ENCODE measurements around the gene RAMP3.

RAMP3 gene

DNA sequence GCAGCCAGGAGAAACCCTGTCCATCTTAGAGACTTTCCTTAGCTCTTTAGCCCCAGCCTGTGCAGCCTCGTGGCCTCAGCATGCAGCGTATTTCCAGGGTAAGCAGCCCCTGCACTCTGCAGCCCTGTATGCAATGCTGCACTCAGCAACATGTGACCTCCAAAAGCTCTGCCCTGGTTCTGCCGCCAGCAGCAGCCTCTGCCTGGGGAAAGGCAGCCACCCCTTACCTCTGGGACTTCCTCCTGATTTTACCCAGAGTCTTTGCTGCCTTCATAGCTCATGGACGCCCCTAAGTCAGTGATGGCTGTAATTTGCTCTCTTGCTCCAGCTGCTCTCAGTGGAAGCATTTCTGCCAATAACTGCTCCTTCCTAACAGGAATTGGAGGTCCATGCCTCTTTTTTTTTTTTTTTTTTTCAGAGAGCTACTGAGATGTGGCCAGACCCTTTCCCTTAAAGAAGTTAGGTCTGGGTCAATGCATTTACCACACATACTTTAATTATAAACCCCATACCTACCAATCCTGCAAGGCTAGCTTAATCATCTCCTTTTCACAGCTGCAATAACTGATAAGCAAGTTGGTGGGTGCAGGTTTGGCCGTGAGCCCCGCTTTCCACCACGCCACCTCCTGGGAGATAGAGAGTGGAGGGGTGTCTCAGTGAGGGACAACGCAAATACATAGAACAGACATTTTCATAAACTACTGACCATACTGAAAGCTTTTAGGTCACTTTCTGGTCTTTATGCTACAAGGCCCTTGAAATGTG is 71.7 kb downstream of the RAMP3 start:
- H3K4me3 ChIP-seq (ENCODE audit: low read depth, low read length) = no peak overlapping the region
- CTCF ChIA-PET = interaction anchor here (1.0 kb wide), 1 partner anchor 12 kb away, joined by 3 read pairs; no protein-coding TSS in a partner anchor
- POLR2A ChIA-PET = no interaction called here
- TF ChIP-seq CTCF (IDR thresholded peaks at IDR 0.05; ENCODE audit: insufficient read depth, low read length, missing control alignments) = no peak
- DNase-seq (ENCODE audit: low read depth, low spot score) = no peak

DNA sequence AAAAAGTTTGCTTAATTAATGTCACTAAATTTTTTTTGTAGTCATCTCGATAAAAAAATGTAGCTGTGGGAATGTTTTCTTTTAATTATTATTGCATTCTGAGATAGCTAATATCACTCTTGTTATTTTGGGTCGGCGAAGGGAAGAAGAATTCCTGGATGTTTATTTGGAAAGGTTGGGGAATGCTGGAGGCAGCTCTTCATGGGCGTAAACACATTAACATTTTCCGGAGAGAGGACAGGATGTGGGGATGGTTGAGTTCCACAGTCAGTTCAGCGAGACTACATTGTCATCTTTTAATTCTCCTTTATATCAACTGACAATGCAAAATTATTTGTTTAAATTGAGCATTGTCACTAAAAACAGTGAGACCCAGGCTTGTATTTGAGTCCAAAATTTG is 72.5 kb downstream of the RAMP3 start:
- ChIA-PET CTCF (interaction anchor here (1.0 to 1.2 kb wide), 2 partner anchors 13 to 30 kb away, joined by 3 read pairs; no protein-coding TSS in a partner anchor), POLR2A (no interaction called here)
- no peak overlapping the region for H3K4me3 ChIP-seq (ENCODE audit: low read depth, low read length)
- TF ChIP-seq CTCF (IDR thresholded peaks at IDR 0.05; ENCODE audit: insufficient read depth, low read length, missing control alignments) = no peak
- DNase-seq (ENCODE audit: low read depth, low spot score) = no peak

- no peak for TF ChIP-seq CTCF (IDR thresholded peaks at IDR 0.05; ENCODE audit: insufficient read depth, low read length, missing control alignments)
- H3K4me3 ChIP-seq (ENCODE audit: low read depth, low read length) = no peak overlapping the region
- POLR2A ChIA-PET = no interaction called here
- no peak for DNase-seq (ENCODE audit: low read depth, low spot score)
- CTCF ChIA-PET = interaction anchor here (1.2 kb wide), 1 partner anchor 30 kb away, joined by 3 read pairs; no protein-coding TSS in a partner anchor
Observed at GRCh38 chr7:45230611-45231165, 73.1 kb downstream of the RAMP3 start.

- POLR2A ChIA-PET = no interaction called here
- no peak for TF ChIP-seq CTCF (IDR thresholded peaks at IDR 0.05; ENCODE audit: insufficient read depth, low read length, missing control alignments)
- DNase-seq (ENCODE audit: low read depth, low spot score) = no peak
- CTCF ChIA-PET = interaction anchor here (1.1 kb wide), 1 partner anchor 27 kb away, joined by 3 read pairs; no protein-coding TSS in a partner anchor
- no peak overlapping the region for H3K4me3 ChIP-seq (ENCODE audit: low read depth, low read length)
Observed at GRCh38 chr7:45233249-45233775, 75.7 kb downstream of the RAMP3 start.
